NCI-H2081 (cell line): ENCODE data around the gene SBF2.
A peak's percentile ranks its signal among the peaks of the same experiment; 100 is the strongest.
"Not testable (repeated sequence)": the region's sequence is repeated elsewhere in the genome, so short reads cannot be mapped to it uniquely, and the experiment has no call there.

ENCODE experiments used
- DNase-seq, 2 experiments: peaks; one replicate each; lab custom pipeline; 2025; lab: John Stamatoyannopoulos, UW

SBF2 gene

DNA sequence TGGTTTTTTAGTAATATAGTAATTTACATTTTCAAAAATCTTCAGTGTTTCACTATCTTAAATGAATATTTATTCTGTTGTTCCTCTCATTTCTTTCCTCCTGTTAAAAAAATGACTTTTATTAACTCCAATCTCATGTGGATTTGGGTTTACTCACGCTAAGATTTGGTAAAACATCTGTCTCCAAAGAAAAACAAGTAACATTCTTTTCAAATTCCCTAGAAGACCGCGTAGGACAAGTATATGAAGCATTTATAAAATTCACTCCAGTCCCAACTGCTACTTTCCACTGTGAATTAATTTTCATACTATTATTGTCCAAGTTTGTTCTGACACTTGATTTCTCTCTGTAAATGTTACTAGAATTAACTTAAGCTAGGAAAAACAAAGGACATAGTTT, 26.2 kb downstream of the SBF2 start:
- no peak for DNase-seq

DNA sequence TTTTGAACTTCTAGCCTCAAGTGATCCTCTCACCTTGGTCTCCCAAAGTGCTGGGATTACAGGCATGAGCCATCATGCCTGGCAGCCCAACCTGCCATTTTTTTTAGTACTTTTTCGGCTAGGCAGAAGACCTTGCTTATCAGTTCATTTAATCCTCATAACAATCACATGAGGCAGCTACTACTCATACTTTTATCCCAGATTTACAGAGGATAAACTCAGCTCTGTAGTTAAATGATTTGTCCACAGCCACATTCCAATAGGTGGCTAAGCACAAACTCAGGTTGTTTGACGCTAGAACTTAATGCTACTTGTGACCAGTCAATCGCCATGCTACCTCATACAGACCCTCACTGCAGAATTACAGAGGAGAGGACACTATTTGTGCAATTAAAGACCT, 28.1 kb downstream of the SBF2 start:
- no peak for DNase-seq

GRCh38 chr11:10264716-10265115, 29.3 kb downstream of the SBF2 start:
- not testable (repeated sequence) for DNase-seq

GRCh38 chr11:10263929-10264328, 30.1 kb downstream of the SBF2 start:
- no peak for DNase-seq

- DNase-seq = no peak
Measured at GRCh38 chr11:10261821-10262220, 32.2 kb downstream of the SBF2 start.

- no peak for DNase-seq
Measured at GRCh38 chr11:10257478-10257877, 36.5 kb downstream of the SBF2 start.

GRCh38 chr11:10255388-10256125, 38.5 kb downstream of the SBF2 start:
- DNase-seq = peak in 1 of 2 experiments; percentile 30

DNA sequence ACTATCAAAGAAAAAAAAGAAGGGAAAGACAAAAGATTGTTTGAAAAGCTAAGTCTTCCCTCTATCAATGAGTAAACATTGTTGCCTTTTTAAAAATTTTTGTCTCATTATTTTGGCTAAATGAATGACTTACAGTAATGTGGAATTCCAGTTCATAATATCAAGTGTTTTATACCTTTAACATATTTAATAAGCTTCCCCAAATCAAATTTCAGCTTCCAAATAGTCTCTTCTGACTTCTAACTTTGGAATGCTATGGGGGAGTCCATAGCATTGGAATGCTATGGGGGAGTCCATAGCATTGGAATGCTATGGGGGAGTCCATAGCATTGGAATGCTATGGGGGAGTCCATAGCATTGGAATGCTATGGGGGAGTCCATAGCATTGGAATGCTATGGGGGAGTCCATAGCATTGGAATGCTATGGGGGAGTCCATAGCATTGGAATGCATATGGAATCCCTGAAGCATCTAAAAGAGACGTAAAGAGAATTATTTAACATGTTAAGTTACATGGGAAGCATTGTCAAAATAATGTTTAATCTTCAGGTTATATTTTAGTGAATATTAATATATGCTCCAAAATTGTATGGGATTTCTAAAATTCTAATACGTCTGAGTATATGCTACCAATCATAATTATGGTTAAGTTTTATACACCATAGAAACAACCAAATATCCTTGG, 44.4 kb downstream of the SBF2 start:
- not testable (repeated sequence) for DNase-seq

DNA sequence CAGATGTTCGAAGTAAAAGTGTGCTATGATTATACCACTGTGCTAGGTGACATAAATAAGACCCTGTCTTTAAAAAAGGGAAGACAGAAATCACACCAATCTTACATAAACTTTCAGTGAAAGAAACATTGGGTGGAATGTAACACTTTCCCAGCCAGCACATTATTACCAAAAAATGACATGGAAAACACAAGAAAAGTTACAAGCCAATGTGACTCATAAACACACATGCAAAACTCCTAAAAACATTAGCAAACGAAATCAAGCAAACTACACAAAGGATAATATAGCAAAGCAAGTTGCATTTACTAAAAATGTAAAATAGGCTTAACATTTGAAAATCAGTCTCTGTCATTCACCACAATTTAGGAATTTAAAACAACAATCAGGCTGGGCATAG, 47.0 kb downstream of the SBF2 start:
- no peak for DNase-seq

DNA sequence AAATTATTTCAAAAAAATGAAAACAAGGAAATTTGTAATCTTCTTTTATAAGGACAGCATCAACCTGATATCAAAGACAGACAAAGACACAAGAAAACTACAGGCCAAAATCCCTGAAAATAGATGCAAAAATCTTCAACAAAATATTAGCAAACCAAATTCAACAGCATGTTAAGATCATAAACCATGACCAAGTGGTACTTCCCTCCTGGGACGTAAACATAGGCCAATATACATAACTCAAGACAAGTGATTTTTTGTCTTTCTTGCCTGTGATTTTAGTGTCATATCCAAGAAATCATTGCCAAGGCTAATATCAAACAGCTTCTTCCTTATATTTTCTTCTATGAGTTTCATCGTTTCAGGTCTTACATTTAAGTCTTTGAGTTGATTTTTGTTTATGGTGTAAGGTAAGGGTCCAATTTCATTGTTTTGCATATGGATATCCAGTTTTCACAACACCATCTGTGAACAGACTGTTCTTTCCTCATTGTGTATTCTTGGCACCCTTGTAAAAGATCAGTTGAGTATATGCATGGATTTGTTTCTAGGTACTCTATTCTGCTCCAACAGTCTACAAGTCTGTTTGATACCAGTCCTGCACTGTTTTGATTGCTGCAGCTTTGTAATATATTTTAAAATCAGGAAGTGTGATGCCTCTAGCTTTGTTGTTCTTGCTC, 50.0 kb downstream of the SBF2 start:
- no peak for DNase-seq

DNA sequence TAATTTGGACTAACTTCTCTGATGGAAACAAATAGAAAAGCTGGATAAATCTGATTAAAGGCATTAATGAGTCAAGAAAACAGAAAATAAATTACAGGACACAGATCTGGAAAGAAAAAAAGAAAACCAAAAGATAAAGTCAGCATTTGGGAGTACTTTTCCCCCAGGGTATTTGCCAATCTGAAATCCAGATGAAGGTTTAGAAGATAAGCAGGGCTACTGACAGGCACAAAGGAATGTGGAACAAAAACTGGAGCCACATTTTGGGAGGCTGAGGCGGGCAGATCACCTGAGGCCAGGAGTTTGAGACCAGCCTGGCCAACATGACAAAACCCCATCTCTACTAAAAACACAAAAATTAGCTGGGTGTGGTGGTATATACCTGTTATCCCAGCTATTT, 57.2 kb downstream of the SBF2 start:
- no peak for DNase-seq

GRCh38 chr11:10233581-10233980, 60.4 kb downstream of the SBF2 start:
- no peak for DNase-seq

- DNase-seq = no peak
Measured at GRCh38 chr11:10232756-10233155, 61.3 kb downstream of the SBF2 start.

DNA sequence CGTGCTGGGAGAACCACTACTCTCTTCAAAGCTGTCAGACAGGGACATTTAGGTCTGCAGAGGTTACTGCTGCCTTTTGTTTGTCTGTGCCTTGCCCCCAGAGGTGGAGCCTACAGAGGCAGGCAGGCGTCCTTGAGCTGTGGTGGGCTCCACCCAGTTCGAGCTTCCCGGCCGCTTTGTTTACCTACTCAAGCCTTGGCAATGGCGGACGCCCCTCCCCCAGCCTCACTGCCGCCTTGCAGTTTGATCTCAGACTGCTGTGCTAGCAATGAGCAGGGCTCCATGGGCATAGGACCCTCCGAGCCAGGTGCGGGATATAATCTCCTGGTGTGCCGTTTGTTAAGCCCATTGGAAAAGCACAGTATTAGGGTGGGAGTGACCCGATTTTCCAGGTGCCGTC, 62.2 kb downstream of the SBF2 start:
- DNase-seq = not testable (repeated sequence)

DNA sequence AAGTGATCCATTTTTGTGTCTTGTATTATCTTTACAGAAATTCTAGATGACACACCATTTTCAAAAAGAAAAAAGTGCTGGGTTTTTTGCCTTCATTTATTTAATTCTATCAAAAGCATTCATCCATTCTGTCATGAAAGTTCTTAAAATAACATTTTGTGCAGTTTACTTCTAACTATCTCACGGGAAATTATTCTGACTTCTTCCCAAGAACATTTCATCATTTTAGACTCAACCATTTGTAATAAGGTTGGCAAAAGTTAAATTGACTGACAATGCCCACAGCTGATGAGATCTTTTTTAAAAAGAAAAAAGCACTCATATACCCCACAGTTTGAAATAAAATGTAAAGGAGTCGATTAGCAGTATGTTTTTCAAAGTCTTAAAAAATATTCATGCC, 68.5 kb downstream of the SBF2 start:
- DNase-seq = no peak

GRCh38 chr11:10222399-10222798, 71.6 kb downstream of the SBF2 start:
- no peak for DNase-seq

GRCh38 chr11:10221342-10221741, 72.7 kb downstream of the SBF2 start:
- no peak for DNase-seq

GRCh38 chr11:10211470-10211869, 82.5 kb downstream of the SBF2 start:
- no peak for DNase-seq

DNA sequence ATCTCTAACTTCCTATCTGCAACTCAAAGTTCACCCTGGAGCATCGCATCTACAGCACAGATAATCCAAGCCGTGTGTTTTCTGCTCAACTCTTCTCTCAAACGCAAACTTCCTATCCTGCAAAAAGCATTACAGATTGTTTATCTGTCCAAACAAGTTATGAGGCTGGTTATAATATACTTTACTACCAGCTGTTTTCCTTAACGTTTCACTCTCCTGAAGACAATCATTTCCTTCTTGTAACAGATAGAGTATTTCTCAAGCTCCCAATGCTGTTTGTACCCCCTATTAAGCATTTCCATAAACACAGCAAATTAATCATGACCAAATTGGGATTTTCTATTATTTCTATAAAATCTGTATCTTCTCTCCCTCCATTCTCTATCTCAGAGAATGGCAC, 84.7 kb downstream of the SBF2 start:
- no peak for DNase-seq

DNA sequence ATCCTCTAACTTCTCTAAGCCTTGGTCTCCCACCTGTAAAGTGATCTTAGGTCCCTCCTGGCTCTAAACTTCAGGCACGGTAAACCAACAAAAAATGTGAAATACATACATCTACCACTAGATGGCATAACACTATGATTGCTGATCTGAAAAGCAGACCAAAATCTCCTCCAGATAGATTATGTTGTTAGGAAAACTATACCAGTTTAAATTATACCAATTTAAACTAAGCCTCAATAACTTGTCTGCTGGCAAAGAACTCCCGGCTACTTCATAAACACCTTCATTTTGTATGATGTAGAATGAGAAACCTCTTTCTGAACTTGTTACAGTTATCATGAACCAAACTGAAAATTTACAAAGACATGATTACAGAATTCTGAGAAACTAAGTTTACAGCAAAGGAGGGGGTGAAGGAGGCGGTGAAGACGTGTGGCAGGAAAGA, 85.9 kb downstream of the SBF2 start:
- peak; percentile 6 to 42 for DNase-seq

- peak in 1 of 2 experiments; percentile 24 for DNase-seq
Measured at GRCh38 chr11:10205928-10206327, 88.1 kb downstream of the SBF2 start.

DNA sequence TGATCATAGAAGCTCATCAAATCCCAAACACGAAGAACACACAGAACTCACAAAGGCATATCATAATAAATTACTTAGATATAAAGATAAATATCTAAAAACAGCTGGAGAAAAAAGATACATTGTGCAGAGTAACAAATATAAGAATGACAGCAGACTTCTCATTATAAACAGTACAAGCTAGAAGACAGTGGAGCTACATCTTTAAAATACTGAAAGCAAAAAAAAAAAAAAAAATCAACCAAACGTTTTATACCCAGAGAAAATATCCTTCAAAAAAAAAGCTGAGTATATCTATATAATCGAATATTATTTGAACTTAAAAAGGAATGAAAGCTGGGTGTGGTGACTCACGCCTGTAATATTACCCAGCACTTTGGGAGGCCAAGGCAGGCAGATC, 90.0 kb downstream of the SBF2 start:
- no peak for DNase-seq

- no peak for DNase-seq
Measured at GRCh38 chr11:10201343-10201742, 92.7 kb downstream of the SBF2 start.
